ENCODE results near the gene CMTM3.
"Not testable (repeated sequence)": the region's sequence is repeated elsewhere in the genome, so short reads cannot be mapped to it uniquely, and the experiment has no call there.

Gene CMTM3

GRCh38 chr16:66581246-66581952, 23.1 kb upstream of the CMTM3 start:
- DNase-seq (ENCODE audit: low read depth in 1 of 2, low spot score in 1 of 2) = no peak

- DNase-seq (ENCODE audit: low read depth in 1 of 2, low spot score in 1 of 2) = no peak
Observed at GRCh38 chr16:66585481-66586239, 18.8 kb upstream of the CMTM3 start.

GRCh38 chr16:66587881-66588600, 16.5 kb upstream of the CMTM3 start:
- DNase-seq (ENCODE audit: low read depth in 1 of 2, low spot score in 1 of 2) = no peak

- peak in 1 of 2 donors; percentile 37 for DNase-seq (ENCODE audit: low read depth in 1 of 2, low spot score in 1 of 2)
Observed at GRCh38 chr16:66588981-66589713, 15.4 kb upstream of the CMTM3 start.

- DNase-seq (ENCODE audit: low read depth in 1 of 2, low spot score in 1 of 2) = peak in 1 of 2 donors; percentile 37
Observed at GRCh38 chr16:66590322-66590721, 14.2 kb upstream of the CMTM3 start.

GRCh38 chr16:66591018-66591417, 13.5 kb upstream of the CMTM3 start:
- no peak for DNase-seq (ENCODE audit: low read depth in 1 of 2, low spot score in 1 of 2)

GRCh38 chr16:66592241-66592640, 12.3 kb upstream of the CMTM3 start:
- DNase-seq (ENCODE audit: low read depth in 1 of 2, low spot score in 1 of 2) = no peak

GRCh38 chr16:66592814-66593213, 11.7 kb upstream of the CMTM3 start:
- no peak for DNase-seq (ENCODE audit: low read depth in 1 of 2, low spot score in 1 of 2)

GRCh38 chr16:66594739-66595138, 9.8 kb upstream of the CMTM3 start:
- DNase-seq (ENCODE audit: low read depth in 1 of 2, low spot score in 1 of 2) = no peak

- DNase-seq (ENCODE audit: low read depth in 1 of 2, low spot score in 1 of 2) = not testable (repeated sequence)
Observed at GRCh38 chr16:66596559-66596958, 7.9 kb upstream of the CMTM3 start.

- no peak for DNase-seq (ENCODE audit: low read depth in 1 of 2, low spot score in 1 of 2)
Observed at GRCh38 chr16:66596986-66597848, 7.3 kb upstream of the CMTM3 start.

- DNase-seq (ENCODE audit: low read depth in 1 of 2, low spot score in 1 of 2) = no peak
Observed at GRCh38 chr16:66598111-66598510, 6.4 kb upstream of the CMTM3 start.

GRCh38 chr16:66599726-66600125, 4.8 kb upstream of the CMTM3 start:
- DNase-seq (ENCODE audit: low read depth in 1 of 2, low spot score in 1 of 2) = no peak

- DNase-seq (ENCODE audit: low read depth in 1 of 2, low spot score in 1 of 2) = no peak
Observed at GRCh38 chr16:66600477-66600876, 4.0 kb upstream of the CMTM3 start.

- no peak for DNase-seq (ENCODE audit: low read depth in 1 of 2, low spot score in 1 of 2)
Observed at GRCh38 chr16:66601471-66601870, 3.0 kb upstream of the CMTM3 start.

GRCh38 chr16:66603537-66604375, 748 bp upstream of the CMTM3 start:
- peak; percentile 47 to 53 for DNase-seq (ENCODE audit: low read depth in 1 of 2, low spot score in 1 of 2)

- no peak for DNase-seq (ENCODE audit: low read depth in 1 of 2, low spot score in 1 of 2)
Observed at GRCh38 chr16:66605177-66605978, 874 bp downstream of the CMTM3 start.

- DNase-seq (ENCODE audit: low read depth in 1 of 2, low spot score in 1 of 2) = no peak
Observed at GRCh38 chr16:66605979-66606751, 1.7 kb downstream of the CMTM3 start.

Measured in activated CD4-positive, alpha-beta T cell treated with anti-CD3 and anti-CD28 coated beads, Interleukin-2, amount 50 U/mL, for 24 hours (primary cell).